Mucosa of gallbladder (tissue), 1 donor: ENCODE data around the gene KCNA10. TPM values are rescaled to one million over a fixed set of nuclear protein-coding genes. Genes with fewer than 3 reads are reported as not detected.

ENCODE experiments used
- DNase-seq: peaks from one replicate; pipeline ENCODE4 v3.0.0-alpha.2; 2020; ENCODE audit warnings: low spot score
- total RNA-seq: library from RNA; stranded (reverse); gene quantifications from one replicate; pipeline ENCODE4 v1.2.1, GENCODE V29; 2021
- donor health status: DM: no; HTN: no; CAD: no.

Gene KCNA10
- not detected for total RNA-seq

DNA sequence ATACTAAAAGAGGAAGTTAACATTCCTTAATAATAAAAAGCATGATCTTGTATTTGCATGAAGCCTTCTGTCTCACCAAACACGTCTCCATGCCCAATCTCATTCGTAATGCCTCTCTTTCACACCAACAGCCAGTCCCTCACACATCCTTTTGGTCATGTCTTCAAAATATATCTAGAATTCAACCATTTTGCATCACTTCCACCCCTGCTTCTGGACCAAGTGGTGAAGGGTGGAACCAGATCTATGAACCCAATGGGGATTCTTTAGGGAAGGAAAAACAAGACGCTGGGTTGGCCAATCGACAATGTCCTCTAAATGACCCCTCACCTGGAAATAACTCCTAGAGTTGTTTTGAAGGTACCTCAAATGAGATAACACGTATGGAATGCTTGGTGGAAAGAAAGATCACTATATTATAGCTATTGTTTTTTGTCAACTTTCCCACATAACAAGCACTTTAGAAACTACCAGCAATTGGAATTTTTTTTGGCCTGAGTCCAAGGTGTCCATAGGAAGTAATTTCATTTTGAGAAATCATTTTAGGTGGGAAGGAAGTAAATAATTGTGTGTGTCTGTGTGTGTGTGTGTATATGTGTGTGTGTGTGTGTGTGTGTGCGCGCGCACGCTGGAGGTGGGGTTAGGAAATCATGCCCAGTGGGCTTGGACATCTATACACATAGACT lies at the start of gene KCNA10:
Gene KCNA10, minus strand, starts transcription at position 51 of the 686 bp plus-strand sequence. CDS start 388 bp downstream, outside the sequence.
- DNase-seq: no peak

- DNase-seq: no peak
Measured at GRCh38 chr1:110566836-110567235, 47.9 kb upstream of the KCNA10 start.

GRCh38 chr1:110565565-110565964 lies 46.6 kb upstream of the KCNA10 start:
- no peak for DNase-seq

- no peak for DNase-seq
Measured at GRCh38 chr1:110563089-110563488, 44.1 kb upstream of the KCNA10 start.

GRCh38 chr1:110561596-110561995 lies 42.6 kb upstream of the KCNA10 start:
- DNase-seq: no peak

- no peak for DNase-seq
Measured at GRCh38 chr1:110559157-110559556, 40.2 kb upstream of the KCNA10 start.

- no peak for DNase-seq
Measured at GRCh38 chr1:110557481-110557880, 38.5 kb upstream of the KCNA10 start.

GRCh38 chr1:110556471-110556807 lies 37.5 kb upstream of the KCNA10 start:
- DNase-seq: no peak

DNA sequence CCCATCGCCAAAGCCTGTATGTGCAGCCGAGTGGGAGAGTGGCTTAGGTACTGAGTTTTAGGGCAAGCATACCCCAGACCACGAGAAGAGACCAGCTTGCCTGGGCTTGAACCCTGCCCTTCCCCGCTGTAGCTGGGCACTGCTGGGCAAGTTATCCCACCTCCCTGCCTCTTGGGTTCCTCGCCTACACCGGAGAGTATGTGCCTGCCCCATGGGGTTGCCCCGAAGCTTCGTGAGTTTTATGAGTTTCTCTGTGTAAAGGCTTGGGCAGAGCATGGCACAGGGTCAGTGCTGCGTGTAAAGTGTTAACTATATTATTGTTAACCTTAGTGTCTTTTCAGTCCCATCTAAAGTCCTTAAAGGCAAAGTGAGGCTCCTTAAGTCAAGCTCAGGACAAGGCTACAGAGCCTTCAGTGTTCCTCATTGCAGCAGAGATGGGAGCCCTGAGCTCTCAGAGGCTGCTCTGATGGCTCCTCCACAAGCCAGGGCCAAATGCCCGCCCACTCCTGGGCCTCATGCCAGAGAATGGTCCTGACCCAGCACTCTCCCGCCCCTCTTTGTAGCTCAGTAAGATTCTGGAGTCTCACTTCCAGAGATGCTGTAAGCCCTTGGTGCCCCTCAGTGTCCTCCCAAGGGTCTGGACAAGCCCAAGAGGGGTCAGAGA lies 37.0 kb upstream of the KCNA10 start:
- DNase-seq: no peak

DNA sequence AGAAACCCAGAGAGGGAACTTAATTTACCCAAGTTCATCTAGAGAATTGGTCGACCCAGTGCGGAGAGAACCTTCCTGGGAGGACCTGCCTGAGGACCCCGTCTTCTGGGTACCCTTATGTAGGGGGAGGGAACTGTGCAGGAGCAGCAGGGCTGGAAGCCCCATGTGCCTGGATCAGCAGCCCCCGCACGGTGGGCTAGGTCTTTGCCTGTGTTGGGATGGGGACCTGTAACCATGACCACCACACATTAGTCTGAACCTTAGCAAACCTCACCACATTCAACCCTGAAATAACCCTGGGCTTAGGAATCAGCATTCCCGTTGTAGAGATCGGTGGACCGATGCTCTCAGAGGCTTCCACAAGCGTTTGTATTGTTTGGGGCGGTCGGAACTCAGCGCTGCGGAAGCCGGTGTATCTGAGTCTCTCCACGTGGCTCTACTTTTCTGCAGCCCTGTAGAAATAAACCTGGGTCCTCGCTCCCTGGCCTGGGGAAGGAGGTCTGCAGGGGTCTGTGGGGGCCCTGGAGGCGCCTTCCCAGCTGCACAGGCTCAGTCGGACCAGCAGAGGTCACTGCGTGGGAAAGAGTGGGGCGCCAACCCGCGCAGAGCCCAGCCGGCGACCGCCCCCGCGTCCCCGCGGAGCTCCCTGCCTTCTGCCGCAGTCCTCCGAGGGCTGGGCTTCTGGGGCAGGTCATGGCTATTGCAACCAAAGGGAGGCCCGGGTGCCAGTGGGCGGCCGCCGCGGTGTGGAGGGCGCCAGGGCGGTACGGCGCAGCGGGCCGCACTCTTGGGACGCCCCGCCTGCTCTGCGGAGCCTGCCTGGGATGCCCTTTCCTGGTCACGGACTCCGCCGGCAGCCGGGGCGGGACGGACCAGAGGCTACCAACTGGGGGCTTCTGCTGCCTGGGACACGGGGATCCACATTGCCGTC lies 36.2 kb upstream of the KCNA10 start:
- peak; percentile 21 for DNase-seq

- DNase-seq: no peak
Measured at GRCh38 chr1:110551278-110551809, 32.4 kb upstream of the KCNA10 start.

- DNase-seq: no peak
Measured at GRCh38 chr1:110549831-110550230, 30.9 kb upstream of the KCNA10 start.

GRCh38 chr1:110548381-110548780 lies 29.4 kb upstream of the KCNA10 start:
- no peak for DNase-seq

- DNase-seq: no peak
Measured at GRCh38 chr1:110547017-110547416, 28.0 kb upstream of the KCNA10 start.

DNA sequence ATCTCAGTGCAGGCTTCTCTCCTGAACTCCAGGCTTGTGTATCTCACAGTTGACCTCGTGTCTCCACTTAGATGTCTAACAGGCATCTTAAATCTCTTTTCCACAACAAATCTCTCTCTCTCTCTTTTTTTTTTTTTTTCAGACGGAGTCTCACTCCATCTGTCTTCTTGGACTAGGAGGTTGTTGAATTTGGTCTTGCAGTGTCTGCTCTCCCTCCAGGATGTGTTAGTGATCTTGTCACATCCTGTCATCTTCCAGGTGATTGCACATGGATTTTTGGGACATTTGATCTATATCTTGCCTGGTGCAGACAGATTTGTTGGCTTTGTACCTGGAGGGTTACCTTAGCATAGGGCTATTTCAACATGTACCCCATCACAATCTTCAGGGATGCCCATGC lies 26.5 kb upstream of the KCNA10 start:
- DNase-seq: no peak

- DNase-seq: no peak
Measured at GRCh38 chr1:110544753-110545152, 25.8 kb upstream of the KCNA10 start.

DNA sequence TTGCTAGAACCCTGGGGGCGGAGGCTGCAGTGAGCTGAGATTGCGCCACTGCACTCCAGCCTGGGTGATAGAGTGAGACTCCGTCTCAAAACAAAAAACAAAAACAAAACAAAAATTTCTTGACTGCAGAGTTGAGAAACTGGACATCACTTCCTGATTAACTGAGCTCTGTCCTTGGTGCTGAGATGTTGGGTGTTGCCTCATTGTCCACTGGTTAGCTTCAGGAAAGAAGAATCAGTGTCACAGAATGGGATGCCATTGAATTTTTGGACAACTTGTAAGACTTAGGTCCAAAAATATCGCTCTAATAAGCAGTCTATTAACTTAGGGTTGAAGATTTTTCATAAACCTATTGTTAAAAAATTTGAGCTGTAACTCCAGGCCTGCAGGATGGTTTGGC lies 23.8 kb upstream of the KCNA10 start:
- peak; percentile 23 for DNase-seq

GRCh38 chr1:110541906-110542395 lies 23.0 kb upstream of the KCNA10 start:
- no peak for DNase-seq

DNA sequence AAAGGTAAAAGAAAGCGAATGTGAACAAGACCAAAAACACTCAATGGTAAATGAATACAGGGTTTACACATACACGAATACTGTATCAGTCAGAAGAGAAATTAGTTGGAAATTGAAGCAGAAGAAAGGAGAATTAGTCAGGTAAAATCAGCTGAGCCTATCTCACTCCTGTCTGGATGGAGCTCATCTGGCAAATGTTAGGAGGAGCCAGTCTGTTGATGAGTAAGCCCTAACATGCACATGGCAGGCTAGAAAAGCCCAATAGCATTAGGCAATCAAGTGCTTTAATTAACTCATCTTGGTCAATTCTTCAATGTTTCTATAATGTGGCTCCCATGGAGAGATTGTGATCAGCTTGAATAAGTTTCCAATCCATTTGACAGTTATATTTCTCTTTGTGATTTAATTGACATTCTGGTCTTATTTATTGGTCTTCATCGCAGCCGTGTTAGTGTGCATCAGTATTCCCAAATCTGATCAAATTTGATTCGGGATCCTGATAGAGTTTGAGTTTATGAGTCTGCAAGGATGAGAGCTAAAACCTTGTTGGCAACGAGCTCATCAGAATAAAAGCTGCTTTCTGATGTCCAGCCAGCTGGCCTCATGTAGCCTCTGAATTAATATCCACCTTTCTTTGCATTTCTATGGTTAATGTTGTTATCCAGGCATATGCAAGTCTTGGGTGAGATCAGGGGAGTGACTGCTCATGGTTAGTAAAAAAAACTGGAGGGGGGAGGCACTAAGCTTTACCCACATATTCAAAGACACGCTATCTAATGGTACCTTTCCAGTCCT lies 22.1 kb upstream of the KCNA10 start:
- DNase-seq: no peak

DNA sequence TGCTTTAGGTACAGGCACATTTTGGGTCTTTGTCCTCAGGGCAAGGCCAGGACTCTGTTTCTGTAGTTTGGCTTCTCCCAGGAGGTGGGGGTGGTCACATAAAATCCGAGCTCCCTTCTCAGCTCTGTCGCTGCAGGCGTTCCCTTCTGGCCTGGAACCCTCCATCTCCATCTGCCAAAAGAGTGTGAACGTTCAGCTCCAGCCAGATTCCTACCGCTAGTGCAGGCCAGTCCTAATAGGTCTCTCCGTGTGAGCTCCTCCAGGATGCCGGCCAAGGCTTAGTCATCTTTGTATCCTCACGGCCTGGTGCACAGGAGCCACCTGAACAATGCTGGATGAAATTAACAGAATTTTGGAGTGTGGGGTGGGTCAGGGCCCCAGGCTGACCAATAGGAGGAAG lies 19.9 kb upstream of the KCNA10 start:
- no peak for DNase-seq

DNA sequence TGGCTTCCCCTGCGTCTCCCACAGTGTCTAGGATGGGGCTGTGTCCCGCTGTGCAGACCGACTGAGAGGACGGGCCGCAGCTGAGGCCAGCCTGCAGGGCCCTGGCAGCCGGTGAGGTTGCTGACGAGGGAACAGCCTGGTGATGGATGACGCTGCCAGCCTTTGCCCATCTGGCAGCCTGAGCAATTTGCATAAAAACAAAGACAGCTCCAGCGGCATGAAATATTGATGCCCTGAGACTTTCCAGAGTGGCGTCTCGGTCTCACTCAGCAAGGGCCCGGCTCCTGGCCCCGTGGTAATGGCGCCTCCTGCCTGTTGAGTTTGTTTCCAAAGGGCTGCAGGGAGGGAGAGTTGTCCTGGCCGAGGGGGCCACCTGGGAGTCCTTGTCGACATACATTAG lies 19.1 kb upstream of the KCNA10 start:
- DNase-seq: no peak
